Measurements from ENCODE around the gene TET1.
"Not testable (repeated sequence)": the region's sequence is repeated elsewhere in the genome, so short reads cannot be mapped to it uniquely, and the experiment has no call there.

Gene TET1

DNA sequence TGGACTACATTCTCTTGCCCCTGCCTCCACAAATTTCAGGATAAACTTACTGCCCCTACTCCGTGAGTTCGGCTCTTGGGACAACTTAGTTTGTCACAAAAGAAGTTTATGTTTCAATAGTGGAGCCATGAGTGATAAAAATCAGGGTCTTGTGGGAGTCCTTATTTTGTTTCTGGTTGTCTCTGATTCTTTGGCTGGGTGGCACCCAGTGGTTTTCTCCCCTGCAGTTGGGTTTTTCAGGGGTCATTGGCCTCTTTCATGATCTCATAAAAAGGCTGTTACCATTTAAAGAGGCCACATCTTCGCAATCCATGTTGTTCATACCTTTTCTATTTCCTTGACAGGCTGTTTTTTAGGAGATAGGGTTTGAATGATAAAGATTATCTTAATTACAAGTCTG is 5.5 kb downstream of the TET1 start:
- TF ChIP-seq, protein P1, sequence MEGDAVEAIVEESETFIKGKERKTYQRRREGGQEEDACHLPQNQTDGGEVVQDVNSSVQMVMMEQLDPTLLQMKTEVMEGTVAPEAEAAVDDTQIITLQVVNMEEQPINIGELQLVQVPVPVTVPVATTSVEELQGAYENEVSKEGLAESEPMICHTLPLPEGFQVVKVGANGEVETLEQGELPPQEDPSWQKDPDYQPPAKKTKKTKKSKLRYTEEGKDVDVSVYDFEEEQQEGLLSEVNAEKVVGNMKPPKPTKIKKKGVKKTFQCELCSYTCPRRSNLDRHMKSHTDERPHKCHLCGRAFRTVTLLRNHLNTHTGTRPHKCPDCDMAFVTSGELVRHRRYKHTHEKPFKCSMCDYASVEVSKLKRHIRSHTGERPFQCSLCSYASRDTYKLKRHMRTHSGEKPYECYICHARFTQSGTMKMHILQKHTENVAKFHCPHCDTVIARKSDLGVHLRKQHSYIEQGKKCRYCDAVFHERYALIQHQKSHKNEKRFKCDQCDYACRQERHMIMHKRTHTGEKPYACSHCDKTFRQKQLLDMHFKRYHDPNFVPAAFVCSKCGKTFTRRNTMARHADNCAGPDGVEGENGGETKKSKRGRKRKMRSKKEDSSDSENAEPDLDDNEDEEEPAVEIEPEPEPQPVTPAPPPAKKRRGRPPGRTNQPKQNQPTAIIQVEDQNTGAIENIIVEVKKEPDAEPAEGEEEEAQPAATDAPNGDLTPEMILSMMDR (IDR thresholded peaks at IDR 0.05; ENCODE audit: low read length, missing control alignments): no peak
- no peak for DNase-seq (ENCODE audit: low read depth)
- H3K4me3 ChIP-seq (replicated peaks; ENCODE audit: low read depth, low read length): no peak overlapping the region

DNA sequence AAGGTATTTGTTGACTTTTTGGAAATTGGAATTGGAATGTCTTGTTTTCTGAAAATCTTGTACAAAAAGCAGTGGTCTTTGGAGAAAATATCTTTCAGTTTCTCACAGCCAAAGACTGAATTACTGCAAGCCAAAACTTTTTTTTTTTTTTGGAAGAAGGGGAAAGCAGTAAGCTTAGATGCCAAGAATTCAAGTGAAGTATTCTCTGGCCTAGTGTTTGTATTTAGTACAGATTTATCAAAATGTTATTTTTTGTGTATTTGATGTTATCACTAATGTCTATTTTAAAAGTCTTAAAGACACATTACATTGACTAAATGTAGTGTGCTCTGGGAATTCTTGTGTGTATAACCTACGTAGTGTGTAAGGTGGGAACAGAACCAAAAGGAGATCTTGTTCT is 6.2 kb downstream of the TET1 start:
- no peak overlapping the region for H3K4me3 ChIP-seq (replicated peaks; ENCODE audit: low read depth, low read length)
- no peak for DNase-seq (ENCODE audit: low read depth)
- TF ChIP-seq, protein P1 (IDR thresholded peaks at IDR 0.05; ENCODE audit: low read length, missing control alignments): no peak

DNA sequence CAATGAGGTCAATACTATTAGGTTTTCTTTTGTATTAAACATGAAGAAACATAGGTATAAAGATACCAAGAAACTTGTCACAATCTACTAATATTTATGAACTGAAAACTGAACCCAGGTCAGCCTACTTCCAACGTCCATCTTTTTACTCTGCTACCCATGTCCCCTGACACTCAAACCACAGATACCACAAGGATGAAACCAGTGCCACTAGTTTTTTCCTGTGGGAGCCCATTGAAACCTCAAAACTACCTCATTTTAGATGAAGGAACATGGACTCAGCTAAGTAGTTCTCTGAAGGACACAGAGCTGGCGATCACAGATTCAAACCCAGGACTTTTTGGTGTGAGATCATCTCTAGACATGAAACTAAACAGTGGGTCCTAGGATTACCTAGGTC is 6.8 kb downstream of the TET1 start:
- TF ChIP-seq, protein P1 (IDR thresholded peaks at IDR 0.05; ENCODE audit: low read length, missing control alignments): no peak
- H3K4me3 ChIP-seq (replicated peaks; ENCODE audit: low read depth, low read length): no peak overlapping the region
- DNase-seq (ENCODE audit: low read depth): no peak

DNA sequence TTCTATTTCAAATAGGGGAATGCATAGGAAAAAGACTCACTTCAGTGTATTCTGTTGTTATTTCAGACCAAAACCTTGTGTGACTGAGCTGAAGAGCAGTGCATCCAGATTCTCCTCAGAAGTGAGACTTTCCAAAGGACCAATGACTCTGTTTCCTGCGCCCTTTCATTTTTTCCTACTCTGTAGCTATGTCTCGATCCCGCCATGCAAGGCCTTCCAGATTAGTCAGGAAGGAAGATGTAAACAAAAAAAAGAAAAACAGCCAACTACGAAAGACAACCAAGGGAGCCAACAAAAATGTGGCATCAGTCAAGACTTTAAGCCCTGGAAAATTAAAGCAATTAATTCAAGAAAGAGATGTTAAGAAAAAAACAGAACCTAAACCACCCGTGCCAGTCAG is 12.0 kb downstream of the TET1 start:
- TF ChIP-seq, protein P1 (IDR thresholded peaks at IDR 0.05; ENCODE audit: low read length, missing control alignments): no peak
- no peak overlapping the region for H3K4me3 ChIP-seq (replicated peaks; ENCODE audit: low read depth, low read length)
- no peak for DNase-seq (ENCODE audit: low read depth)

DNA sequence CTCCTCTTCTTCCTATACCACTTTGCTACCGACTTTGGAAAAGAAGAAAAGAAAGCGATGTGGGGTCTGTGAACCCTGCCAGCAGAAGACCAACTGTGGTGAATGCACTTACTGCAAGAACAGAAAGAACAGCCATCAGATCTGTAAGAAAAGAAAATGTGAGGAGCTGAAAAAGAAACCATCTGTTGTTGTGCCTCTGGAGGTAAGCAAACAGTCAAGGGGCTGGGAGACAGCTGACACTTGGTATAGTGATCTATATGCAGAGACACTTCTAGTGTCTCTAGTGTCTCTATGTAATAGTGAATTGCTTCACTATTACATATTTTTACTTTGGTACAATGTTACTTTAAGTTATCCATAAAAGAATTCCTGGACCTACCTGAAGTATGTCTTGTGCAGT is 13.9 kb downstream of the TET1 start:
- TF ChIP-seq, protein P1 (IDR thresholded peaks at IDR 0.05; ENCODE audit: low read length, missing control alignments): no peak
- DNase-seq (ENCODE audit: low read depth): no peak
- no peak overlapping the region for H3K4me3 ChIP-seq (replicated peaks; ENCODE audit: low read depth, low read length)

DNA sequence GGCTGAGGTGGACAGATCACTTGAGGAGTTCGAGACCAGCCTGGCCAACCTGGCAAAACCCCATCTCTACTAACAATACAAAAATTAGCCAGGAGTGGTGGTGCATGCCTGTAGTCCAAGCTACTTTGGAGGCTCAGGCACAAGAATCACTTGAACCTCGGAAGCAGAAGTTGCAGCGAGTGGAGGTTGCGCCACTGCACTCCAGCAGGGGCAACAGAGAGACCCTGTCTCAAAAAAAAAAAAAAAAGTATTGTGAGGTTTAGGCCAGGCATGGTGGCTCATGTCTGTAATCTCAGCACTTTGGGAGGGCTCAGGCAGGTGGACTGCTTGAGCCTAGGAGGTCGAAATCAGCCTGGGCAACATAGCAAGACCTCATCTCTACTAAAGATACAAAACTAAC is 16.0 kb downstream of the TET1 start:
- no peak overlapping the region for H3K4me3 ChIP-seq (replicated peaks; ENCODE audit: low read depth, low read length)
- TF ChIP-seq, protein P1 (IDR thresholded peaks at IDR 0.05; ENCODE audit: low read length, missing control alignments): no peak
- DNase-seq (ENCODE audit: low read depth): no peak

DNA sequence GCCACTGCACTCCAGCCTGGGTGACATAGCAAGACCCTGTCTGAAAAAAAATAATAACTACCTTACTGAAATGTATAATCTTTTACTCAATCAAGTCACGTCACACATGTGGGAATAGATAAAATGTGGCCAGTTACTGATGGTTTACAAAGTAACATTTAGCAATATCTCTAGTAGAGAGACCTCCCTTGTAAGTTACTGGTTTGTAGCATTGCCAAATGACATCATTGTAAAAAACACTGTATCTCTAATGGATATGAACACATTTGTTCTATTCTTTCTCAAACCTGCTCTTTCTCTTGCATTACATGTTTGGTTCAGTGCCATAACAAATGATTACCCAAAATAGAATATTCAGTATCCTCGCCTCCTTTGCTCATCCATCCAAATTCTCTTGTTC is 18.8 kb downstream of the TET1 start:
- DNase-seq (ENCODE audit: low read depth): peak; percentile 57
- no peak overlapping the region for H3K4me3 ChIP-seq (replicated peaks; ENCODE audit: low read depth, low read length)
- TF ChIP-seq, protein P1 (IDR thresholded peaks at IDR 0.05; ENCODE audit: low read length, missing control alignments): no peak

DNA sequence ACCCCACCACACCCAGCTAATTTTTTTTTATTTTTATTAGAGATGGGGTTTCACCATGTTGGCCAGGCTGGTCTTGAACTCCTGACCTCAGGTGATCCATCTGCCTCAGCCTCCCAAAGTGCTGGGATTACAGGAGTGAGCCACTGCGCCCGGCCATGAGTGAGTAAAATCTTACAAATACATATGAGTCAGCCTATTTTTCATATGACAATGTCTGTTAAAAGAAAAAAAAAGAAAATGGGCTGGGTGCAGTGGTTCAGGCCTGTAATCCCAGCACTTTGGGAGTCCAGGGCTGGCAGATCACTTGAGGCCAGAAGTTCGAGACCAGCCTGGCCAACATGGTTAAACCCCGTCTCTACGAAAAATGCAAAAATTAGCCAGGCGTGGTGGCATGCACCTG is 24.1 kb downstream of the TET1 start:
- H3K4me3 ChIP-seq (replicated peaks; ENCODE audit: low read depth, low read length); DNase-seq (ENCODE audit: low read depth): not testable (repeated sequence)
